Stimulated activated CD4-positive, alpha-beta T cell treated with anti-CD3 and anti-CD28 coated beads, TNF-alpha, amount 100 ng/mL, for 4 hours (primary cell): ENCODE results near the gene SAC3D1.

Source experiments
- DNase-seq, 3 experiments: peaks; one replicate each; pipeline ENCODE4 v3.0.0-alpha.2; 2020; ENCODE audit warnings: low read depth in 3 of 3

Gene SAC3D1

DNA sequence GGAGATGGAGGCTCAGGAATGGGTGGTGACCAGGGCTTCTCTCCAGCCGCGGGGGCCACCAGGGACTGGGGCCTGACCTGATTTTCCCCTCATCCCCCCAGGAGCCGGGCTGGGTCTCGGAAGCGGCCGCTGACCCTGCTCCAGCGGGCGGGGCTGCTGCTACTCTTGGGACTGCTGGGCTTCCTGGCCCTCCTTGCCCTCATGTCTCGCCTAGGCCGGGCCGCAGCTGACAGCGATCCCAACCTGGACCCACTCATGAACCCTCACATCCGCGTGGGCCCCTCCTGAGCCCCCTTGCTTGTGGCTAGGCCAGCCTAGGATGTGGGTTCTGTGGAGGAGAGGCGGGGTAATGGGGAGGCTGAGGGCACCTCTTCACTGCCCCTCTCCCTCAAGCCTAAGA, 46.8 kb downstream of the SAC3D1 start:
- DNase-seq = no peak

DNA sequence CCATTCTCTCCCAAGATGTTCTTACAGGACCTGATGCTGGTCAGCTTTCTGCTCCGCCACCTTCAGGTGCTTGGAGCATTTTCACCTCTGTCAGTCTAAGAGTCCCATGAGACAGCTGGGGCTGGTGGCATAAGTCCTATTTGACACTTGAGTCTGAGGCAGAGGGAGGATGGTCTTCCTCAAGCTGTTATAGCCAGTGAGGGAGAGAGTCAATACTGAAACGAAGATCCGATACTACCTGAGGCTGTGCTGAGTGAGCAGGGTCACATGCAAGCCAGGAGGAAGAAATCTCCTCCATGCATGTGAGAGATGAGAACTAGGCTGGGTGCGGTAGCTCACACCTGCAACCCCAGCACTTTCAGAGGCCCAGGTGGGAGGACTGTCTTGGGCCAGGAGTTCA, 48.6 kb downstream of the SAC3D1 start:
- no peak for DNase-seq

DNA sequence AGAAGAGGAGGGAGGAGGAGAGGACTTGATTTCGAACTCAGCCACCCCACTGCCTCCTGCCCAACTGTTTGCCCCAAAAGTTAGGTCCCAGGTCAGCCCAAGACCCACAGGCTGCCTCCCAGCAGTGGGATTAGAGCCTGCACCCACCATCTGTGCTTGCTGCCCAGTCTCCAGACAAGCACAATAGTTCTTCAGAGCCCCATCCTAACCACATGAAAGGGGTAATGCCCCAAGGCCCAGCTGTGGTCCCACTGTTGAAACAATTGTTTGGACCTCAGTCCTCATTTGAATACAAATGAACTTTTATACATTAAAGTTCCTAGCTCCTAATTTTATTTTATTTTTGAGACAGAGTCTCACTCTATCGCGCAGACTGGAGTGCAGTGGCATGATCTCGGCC, 49.6 kb downstream of the SAC3D1 start:
- no peak for DNase-seq
